Esophagus squamous epithelium (tissue), 5 donors: Measurements from ENCODE around the gene HS3ST3A1. TPM values are rescaled to one million over a fixed set of nuclear protein-coding genes. Genes with fewer than 3 reads are reported as not detected.

Experiments
- DNase-seq: peaks from one replicate; lab custom pipeline; 2025; lab: John Stamatoyannopoulos, UW
- H3K27ac ChIP-seq, 4 donors: fragments of 200-600 bp; sonication (generic); one replicate each; pipeline ENCODE4 v1.5.1; 2016 to 2019; ENCODE audit warnings: mild to moderate bottlenecking in 1 of 4
- H3K27me3 ChIP-seq, 4 donors: fragments of 200-600 bp; sonication (generic); 1 replicate in 3 of 4; 2 replicates in 1 of 4; pipeline versions ENCODE4 v1.5.1 to v1.6.0; 2017 to 2021; ENCODE audit warnings: antibody characterized with exemption in 1 of 4
- H3K36me3 ChIP-seq, 3 donors: fragments of 200-600 bp; sonication (generic); one replicate each; pipeline ENCODE4 v1.5.1; 2016 to 2019
- H3K4me1 ChIP-seq, 3 donors: fragments of 200-600 bp; sonication (generic); one replicate each; pipeline ENCODE4 v1.5.1; 2017 to 2019
- H3K4me3 ChIP-seq, 4 donors: fragments of 200-600 bp; sonication (generic); 1 replicate in 3 of 4; 2 replicates in 1 of 4; pipeline ENCODE4 v1.5.1; 2016 to 2019; ENCODE audit warnings: mild to moderate bottlenecking in 2 of 4, moderate library complexity in 1 of 4
- H3K9me3 ChIP-seq, 3 donors: fragments of 200-600 bp; sonication (generic); one replicate each; pipeline ENCODE4 v1.5.1; 2016 to 2019
- CTCF ChIP-seq, 6 experiments: fragments of 450-650 bp in 4 of 6; fragments of 200-600 bp in 2 of 6; sonication (generic) in 2 of 6; IDR thresholded peaks; one replicate each; pipeline ENCODE4 v1.5.1; 2016 to 2019; ENCODE audit warnings: antibody characterized with exemption in 6 of 6, mild to moderate bottlenecking in 4 of 6, moderate library complexity in 4 of 6
- POLR2A ChIP-seq, 4 donors: fragments of 450-650 bp; IDR thresholded peaks; one replicate each; pipeline ENCODE4 v1.6.1; 2017; ENCODE audit warnings: antibody characterized with exemption in 4 of 4, mild to moderate bottlenecking in 4 of 4, moderate library complexity in 3 of 4
- WGBS, 2 donors: methylation state at CpG; one replicate each; pipeline ENCODE4 v1.1.5; 2018; 5-methylcytosine and 5-hydroxymethylcytosine counted together
- intact Hi-C: fragments of 100-400 bp; cut with DNase I; formaldehyde crosslinking; loops from one replicate; pipeline ENCODE4 v1.15.0; 2022
- total RNA-seq, 4 donors: library from RNA; depleted of rRNA; stranded (reverse); fragments of >200 nt; gene quantifications; one replicate each; pipeline ENCODE4 v1.1.0, GENCODE V29; 2016
- donor health status: DM: yes; HTN: yes; CAD: no.

HS3ST3A1 gene
- total RNA-seq, 4 donors from 2014 or later: 12.0 to 17.5 (median 14.1) TPM

- H3K36me3 ChIP-seq: no peaks in the 10 kb centered on the region
- no peak overlapping the region for H3K4me3 ChIP-seq
- no peak for TF ChIP-seq POLR2A (IDR thresholded peaks at IDR 0.05)
- no peak for TF ChIP-seq CTCF (IDR thresholded peaks at IDR 0.05)
- no peak for DNase-seq
- intact Hi-C loops: no loop called here
- WGBS, 2 donors: 76 to 91% methylated on average over 4 of the region's 4 CpGs
- no peak overlapping the region for H3K27ac ChIP-seq
- no peaks in the 10 kb centered on the region for H3K9me3 ChIP-seq
- no peaks in the 10 kb centered on the region for H3K27me3 ChIP-seq
- H3K4me1 ChIP-seq: peaks cover 0 to 12% (median 0%) of the 10 kb centered on the region in 3 donors
Measured at GRCh38 chr17:13587487-13588338, 14.0 kb downstream of the HS3ST3A1 start.

DNA sequence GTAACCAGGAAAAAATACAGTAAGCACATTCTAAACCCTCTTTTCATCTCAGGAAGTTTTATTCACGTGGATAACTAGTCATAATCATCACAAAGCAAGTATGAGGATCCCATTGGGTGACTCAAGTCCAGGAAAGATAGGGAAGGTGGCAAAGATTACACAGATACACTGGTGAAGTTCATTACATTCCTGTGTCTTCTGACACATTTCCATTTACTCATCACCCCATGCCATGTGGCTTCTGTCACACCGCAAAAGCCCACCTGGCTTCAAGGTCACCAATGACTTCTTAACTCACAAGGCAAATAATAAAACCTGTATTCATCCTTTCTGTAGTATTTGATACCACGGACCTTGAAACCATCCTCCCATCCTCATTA lies 17.0 kb downstream of the HS3ST3A1 start:
- WGBS, 2 donors: 67 to 74% methylated on average over 3 of the region's 3 CpGs
- Histone ChIP-seq H3K27ac (no peak overlapping the region), H3K4me1 (peaks cover 0 to 26% (median 3%) of the 10 kb centered on the region in 3 donors), H3K4me3 (no peak overlapping the region), H3K36me3 (no peaks in the 10 kb centered on the region), H3K9me3 (no peaks in the 10 kb centered on the region), H3K27me3 (no peaks in the 10 kb centered on the region)
- TF ChIP-seq CTCF (IDR thresholded peaks at IDR 0.05) (no peak), POLR2A (IDR thresholded peaks at IDR 0.05) (no peak)
- intact Hi-C loops: no loop called here
- DNase-seq: no peak

- Histone ChIP-seq H3K4me1 (peaks cover 0 to 21% (median 3%) of the 10 kb centered on the region in 3 donors), H3K9me3 (no peaks in the 10 kb centered on the region)
- intact Hi-C loops: no loop called here
Measured at GRCh38 chr17:13583996-13584700, 17.6 kb downstream of the HS3ST3A1 start.

GRCh38 chr17:13582776-13583547 lies 18.8 kb downstream of the HS3ST3A1 start:
- TF ChIP-seq POLR2A (IDR thresholded peaks at IDR 0.05) (no peak), CTCF (IDR thresholded peaks at IDR 0.05) (no peak)
- no peak for DNase-seq
- H3K4me3 ChIP-seq: no peak overlapping the region
- H3K27ac ChIP-seq: no peak overlapping the region
- H3K4me1 ChIP-seq: peaks cover 0 to 18% (median 3%) of the 10 kb centered on the region in 3 donors
- H3K9me3 ChIP-seq: no peaks in the 10 kb centered on the region
- 80 to 95% methylated on average over 9 of the region's 9 CpGs for WGBS, 2 donors
- intact Hi-C loops: no loop called here
- no peaks in the 10 kb centered on the region for H3K27me3 ChIP-seq
- no peaks in the 10 kb centered on the region for H3K36me3 ChIP-seq

More at GRCh38 chr17:13583996-13584700, 17.6 kb downstream of the HS3ST3A1 start:
- DNase-seq: no peak
- no peak overlapping the region for H3K27ac ChIP-seq
- WGBS, 2 donors: 90 to 98% methylated on average over 3 of the region's 3 CpGs
- TF ChIP-seq CTCF (IDR thresholded peaks at IDR 0.05): no peak
- TF ChIP-seq POLR2A (IDR thresholded peaks at IDR 0.05): no peak
- no peak overlapping the region for H3K4me3 ChIP-seq
- no peaks in the 10 kb centered on the region for H3K27me3 ChIP-seq
- no peaks in the 10 kb centered on the region for H3K36me3 ChIP-seq
